ENCODE results near the gene QPCT.
A peak's percentile ranks its signal among the peaks of the same experiment; 100 is the strongest.
"Not testable (repeated sequence)": the region's sequence is repeated elsewhere in the genome, so short reads cannot be mapped to it uniquely, and the experiment has no call there.

Gene QPCT

GRCh38 chr2:37344453-37345361, at the start of gene QPCT:
Gene QPCT (plus strand): TSS chr2:37344630. CDS start chr2:37344732, 102 bp downstream.
- peak; percentile 30 for DNase-seq

GRCh38 chr2:37294858-37295257, 49.6 kb upstream of the QPCT start:
- not testable (repeated sequence) for DNase-seq

- DNase-seq = no peak
Measured at GRCh38 chr2:37295469-37296073, 48.9 kb upstream of the QPCT start.

GRCh38 chr2:37297632-37298031, 46.8 kb upstream of the QPCT start:
- no peak for DNase-seq

- no peak for DNase-seq
Measured at GRCh38 chr2:37300146-37300545, 44.3 kb upstream of the QPCT start.

- DNase-seq = no peak
Measured at GRCh38 chr2:37300578-37300977, 43.9 kb upstream of the QPCT start.

- DNase-seq = no peak
Measured at GRCh38 chr2:37301408-37301807, 43.0 kb upstream of the QPCT start.

- no peak for DNase-seq
Measured at GRCh38 chr2:37302701-37303252, 41.7 kb upstream of the QPCT start.

- DNase-seq = no peak
Measured at GRCh38 chr2:37306024-37306423, 38.4 kb upstream of the QPCT start.

GRCh38 chr2:37307500-37307899, 36.9 kb upstream of the QPCT start:
- no peak for DNase-seq

- DNase-seq = no peak
Measured at GRCh38 chr2:37315364-37315763, 29.1 kb upstream of the QPCT start.

- no peak for DNase-seq
Measured at GRCh38 chr2:37316181-37316580, 28.2 kb upstream of the QPCT start.

GRCh38 chr2:37317746-37318145, 26.7 kb upstream of the QPCT start:
- DNase-seq = no peak

- no peak for DNase-seq
Measured at GRCh38 chr2:37318401-37318800, 26.0 kb upstream of the QPCT start.

- DNase-seq = no peak
Measured at GRCh38 chr2:37319754-37320609, 24.4 kb upstream of the QPCT start.

GRCh38 chr2:37321029-37321682, 23.3 kb upstream of the QPCT start:
- DNase-seq = no peak

GRCh38 chr2:37322368-37322767, 22.1 kb upstream of the QPCT start:
- no peak for DNase-seq

GRCh38 chr2:37323176-37323780, 21.2 kb upstream of the QPCT start:
- DNase-seq = no peak

- peak; percentile 35 for DNase-seq
Measured at GRCh38 chr2:37323781-37324535, 20.5 kb upstream of the QPCT start.

GRCh38 chr2:37324536-37324785, 20.0 kb upstream of the QPCT start:
- DNase-seq = no peak

- DNase-seq = peak; percentile 67
Measured at GRCh38 chr2:37324786-37325624, 19.4 kb upstream of the QPCT start, which contains the start of gene PRKD3. Gene PRKD3 (minus strand): TSS chr2:37324833. CDS start chr2:37316524, 8,309 bp downstream.

Data from activated naive CD4-positive, alpha-beta T cell treated with anti-CD3 and anti-CD28 coated beads, Interleukin-2, amount 50 U/mL, for 16 hours (primary cell).